Heart left ventricle (tissue), 13 donors: Measurements from ENCODE around the gene AAK1.

ENCODE experiments used
- CTCF ChIP-seq, 12 donors: fragments of 200-600 bp; sonication (generic) in 4 of 12; IDR thresholded peaks; one replicate each; pipeline versions ENCODE4 v1.5.0 to v1.8.0; 2018 to 2022; ENCODE audit warnings: antibody characterized with exemption in 12 of 12, mild to moderate bottlenecking in 5 of 12
- POLR2A ChIP-seq, 2 donors: fragments of 450-650 bp; IDR thresholded peaks; one replicate each; pipeline ENCODE4 v1.6.1; 2017; ENCODE audit warnings: antibody characterized with exemption in 2 of 2, mild to moderate bottlenecking in 2 of 2, moderate library complexity in 2 of 2
- donor health status: ischemic (EF 13 %, LVEDD 7.1; RV severe dilation, severe dysfunction).
- donor health status: DM: no; HTN: yes; CAD: no.
- donor health status: DM: no; HTN: no; CAD: no.
- donor health status: ischemic (EF 25% LVEDD 6.9; RV normal size, moderate dysfunction).
- donor health status: ischemic (EF 25% LVEDD 5.7; RV mildly dilated, moderate dysfunction).
- donor health status: ischemic (EF 35%, LVEDD 5.7; RV mildly dilated, moderate dysfunction).
- donor health status: nonischemic (EF 11% LVEDD 7.7; RV severe dilation, severe dysfunction).
- donor health status: DM: yes; HTN: yes; CAD: no.
- donor health status: PGD.
- donor health status: ischemic (EF 29% LVEDD 5.4; RV normal size, mild dysfunction).
- donor health status: nonischemic (EF 23%, LVEDD 6.1; RV moderate dilation, normal function).

DNA sequence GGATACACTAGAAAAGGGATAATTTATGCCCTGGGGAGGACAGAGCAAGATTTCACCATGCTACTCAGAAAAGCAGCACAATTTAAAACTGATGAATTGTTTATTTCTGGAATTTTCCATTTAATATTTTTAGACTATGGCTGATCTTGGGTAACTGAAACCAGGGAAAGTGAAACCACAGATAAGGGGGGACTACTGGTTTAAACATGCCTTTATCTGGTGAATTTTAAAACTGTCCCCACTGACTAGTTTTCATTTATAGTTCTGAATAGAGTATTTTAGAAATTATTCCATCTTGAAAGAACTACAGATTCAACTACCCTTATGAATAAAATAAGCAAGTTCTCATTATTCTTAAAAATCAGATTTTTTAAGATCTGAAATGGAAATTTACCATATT, 221.3 kb downstream of the AAK1 start:
- TF ChIP-seq CTCF (IDR thresholded peaks at IDR 0.05) (no peak), POLR2A (IDR thresholded peaks at IDR 0.05) (no peak)
